ENCODE results near the gene CDADC1.
"Not testable (repeated sequence)": the region's sequence is repeated elsewhere in the genome, so short reads cannot be mapped to it uniquely, and the experiment has no call there.

CDADC1 gene

GRCh38 chr13:49319551-49319950 is 71.8 kb downstream of the CDADC1 start:
- Histone ChIP-seq H3K9me3 (ENCODE audit: control insufficient read depth in 1 of 2, low read length in 2 of 2) (no peaks in the 10 kb centered on the region), H3K27ac (ENCODE audit: low read length) (no peak overlapping the region), H3K36me3 (ENCODE audit: control insufficient read depth in 1 of 2, insufficient read depth in 2 of 2, low read length in 2 of 2) (peaks cover 0 to 10% of the 10 kb centered on the region in 2 donors), H3K27me3 (ENCODE audit: low read depth, low read length) (no peaks in the 10 kb centered on the region), H3K4me3 (ENCODE audit: low read depth in 1 of 2, low read length in 2 of 2) (no peak overlapping the region), H3K4me1 (ENCODE audit: control insufficient read depth in 1 of 2, insufficient read depth in 2 of 2, low read length in 2 of 2) (peaks cover 3 to 11% of the 10 kb centered on the region in 2 donors)

GRCh38 chr13:49319951-49320350 is 72.2 kb downstream of the CDADC1 start:
- H3K36me3 ChIP-seq (ENCODE audit: control insufficient read depth in 1 of 2, insufficient read depth in 2 of 2, low read length in 2 of 2), result peaks cover 0 to 10% of the 10 kb centered on the region in 2 donors
- H3K27ac ChIP-seq (ENCODE audit: low read length), result no peak overlapping the region
- peaks cover 0 to 9% of the 10 kb centered on the region in 2 donors for H3K4me1 ChIP-seq (ENCODE audit: control insufficient read depth in 1 of 2, insufficient read depth in 2 of 2, low read length in 2 of 2)
- no peak overlapping the region for H3K4me3 ChIP-seq (ENCODE audit: low read depth in 1 of 2, low read length in 2 of 2)
- H3K9me3 ChIP-seq (ENCODE audit: control insufficient read depth in 1 of 2, low read length in 2 of 2), result no peaks in the 10 kb centered on the region
- H3K27me3 ChIP-seq (ENCODE audit: low read depth, low read length), result no peaks in the 10 kb centered on the region

- H3K4me1 ChIP-seq (ENCODE audit: control insufficient read depth in 1 of 2, insufficient read depth in 2 of 2, low read length in 2 of 2), result peaks cover 0 to 9% of the 10 kb centered on the region in 2 donors
- no peaks in the 10 kb centered on the region for H3K27me3 ChIP-seq (ENCODE audit: low read depth, low read length)
- no peak overlapping the region for H3K4me3 ChIP-seq (ENCODE audit: low read depth in 1 of 2, low read length in 2 of 2)
- H3K27ac ChIP-seq (ENCODE audit: low read length), result no peak overlapping the region
- peaks cover 2 to 13% of the 10 kb centered on the region in 2 donors for H3K36me3 ChIP-seq (ENCODE audit: control insufficient read depth in 1 of 2, insufficient read depth in 2 of 2, low read length in 2 of 2)
- no peaks in the 10 kb centered on the region for H3K9me3 ChIP-seq (ENCODE audit: control insufficient read depth in 1 of 2, low read length in 2 of 2)
Observed at GRCh38 chr13:49320975-49321374, 73.2 kb downstream of the CDADC1 start.

GRCh38 chr13:49322702-49323101 is 75.0 kb downstream of the CDADC1 start:
- Histone ChIP-seq H3K4me3 (ENCODE audit: low read depth in 1 of 2, low read length in 2 of 2) (no peak overlapping the region), H3K4me1 (ENCODE audit: control insufficient read depth in 1 of 2, insufficient read depth in 2 of 2, low read length in 2 of 2) (peaks cover 0 to 12% of the 10 kb centered on the region in 2 donors), H3K27me3 (ENCODE audit: low read depth, low read length) (no peaks in the 10 kb centered on the region), H3K9me3 (ENCODE audit: control insufficient read depth in 1 of 2, low read length in 2 of 2) (no peaks in the 10 kb centered on the region), H3K36me3 (ENCODE audit: control insufficient read depth in 1 of 2, insufficient read depth in 2 of 2, low read length in 2 of 2) (peaks cover 4 to 16% of the 10 kb centered on the region in 2 donors), H3K27ac (ENCODE audit: low read length) (no peak overlapping the region)

GRCh38 chr13:49323344-49323743 is 75.6 kb downstream of the CDADC1 start:
- peaks cover 0 to 12% of the 10 kb centered on the region in 2 donors for H3K4me1 ChIP-seq (ENCODE audit: control insufficient read depth in 1 of 2, insufficient read depth in 2 of 2, low read length in 2 of 2)
- H3K27me3 ChIP-seq (ENCODE audit: low read depth, low read length), result no peaks in the 10 kb centered on the region
- H3K27ac ChIP-seq (ENCODE audit: low read length), result no peak overlapping the region
- H3K9me3 ChIP-seq (ENCODE audit: control insufficient read depth in 1 of 2, low read length in 2 of 2), result no peaks in the 10 kb centered on the region
- H3K4me3 ChIP-seq (ENCODE audit: low read depth in 1 of 2, low read length in 2 of 2), result no peak overlapping the region
- H3K36me3 ChIP-seq (ENCODE audit: control insufficient read depth in 1 of 2, insufficient read depth in 2 of 2, low read length in 2 of 2), result peaks cover 4 to 16% of the 10 kb centered on the region in 2 donors

GRCh38 chr13:49326222-49326917 is 78.6 kb downstream of the CDADC1 start:
- Histone ChIP-seq H3K9me3 (ENCODE audit: control insufficient read depth in 1 of 2, low read length in 2 of 2) (no peaks in the 10 kb centered on the region), H3K36me3 (ENCODE audit: control insufficient read depth in 1 of 2, insufficient read depth in 2 of 2, low read length in 2 of 2) (peaks cover 4 to 16% of the 10 kb centered on the region in 2 donors), H3K27ac (ENCODE audit: low read length) (no peak overlapping the region), H3K27me3 (ENCODE audit: low read depth, low read length) (no peaks in the 10 kb centered on the region), H3K4me1 (ENCODE audit: control insufficient read depth in 1 of 2, insufficient read depth in 2 of 2, low read length in 2 of 2) (peaks cover 0 to 3% of the 10 kb centered on the region in 2 donors), H3K4me3 (ENCODE audit: low read depth in 1 of 2, low read length in 2 of 2) (no peak overlapping the region)

GRCh38 chr13:49327145-49327544 is 79.4 kb downstream of the CDADC1 start:
- H3K36me3 ChIP-seq (ENCODE audit: control insufficient read depth in 1 of 2, insufficient read depth in 2 of 2, low read length in 2 of 2), result peaks cover 4 to 16% of the 10 kb centered on the region in 2 donors
- not testable (repeated sequence) for H3K27me3 ChIP-seq (ENCODE audit: low read depth, low read length); H3K4me1 ChIP-seq (ENCODE audit: control insufficient read depth in 1 of 2, insufficient read depth in 2 of 2, low read length in 2 of 2); H3K9me3 ChIP-seq (ENCODE audit: control insufficient read depth in 1 of 2, low read length in 2 of 2); H3K27ac ChIP-seq (ENCODE audit: low read length); H3K4me3 ChIP-seq (ENCODE audit: low read depth in 1 of 2, low read length in 2 of 2)

- Histone ChIP-seq H3K27me3 (ENCODE audit: low read depth, low read length) (no peaks in the 10 kb centered on the region), H3K4me3 (ENCODE audit: low read depth in 1 of 2, low read length in 2 of 2) (no peak overlapping the region), H3K9me3 (ENCODE audit: control insufficient read depth in 1 of 2, low read length in 2 of 2) (no peaks in the 10 kb centered on the region), H3K4me1 (ENCODE audit: control insufficient read depth in 1 of 2, insufficient read depth in 2 of 2, low read length in 2 of 2) (peaks cover 0 to 3% of the 10 kb centered on the region in 2 donors), H3K27ac (ENCODE audit: low read length) (no peak overlapping the region), H3K36me3 (ENCODE audit: control insufficient read depth in 1 of 2, insufficient read depth in 2 of 2, low read length in 2 of 2) (peaks cover 4 to 6% of the 10 kb centered on the region in 2 donors)
Observed at GRCh38 chr13:49329831-49330545, 82.3 kb downstream of the CDADC1 start.

- peaks cover 4 to 6% of the 10 kb centered on the region in 2 donors for H3K36me3 ChIP-seq (ENCODE audit: control insufficient read depth in 1 of 2, insufficient read depth in 2 of 2, low read length in 2 of 2)
- peaks cover 0 to 3% of the 10 kb centered on the region in 2 donors for H3K4me1 ChIP-seq (ENCODE audit: control insufficient read depth in 1 of 2, insufficient read depth in 2 of 2, low read length in 2 of 2)
- H3K9me3 ChIP-seq (ENCODE audit: control insufficient read depth in 1 of 2, low read length in 2 of 2), result no peaks in the 10 kb centered on the region
- no peak overlapping the region for H3K4me3 ChIP-seq (ENCODE audit: low read depth in 1 of 2, low read length in 2 of 2)
- no peak overlapping the region for H3K27ac ChIP-seq (ENCODE audit: low read length)
- H3K27me3 ChIP-seq (ENCODE audit: low read depth, low read length), result no peaks in the 10 kb centered on the region
Observed at GRCh38 chr13:49330546-49330864, 82.8 kb downstream of the CDADC1 start.

GRCh38 chr13:49336655-49337054 is 88.9 kb downstream of the CDADC1 start:
- Histone ChIP-seq H3K4me3 (ENCODE audit: low read depth in 1 of 2, low read length in 2 of 2) (no peak overlapping the region), H3K27me3 (ENCODE audit: low read depth, low read length) (no peaks in the 10 kb centered on the region), H3K4me1 (ENCODE audit: control insufficient read depth in 1 of 2, insufficient read depth in 2 of 2, low read length in 2 of 2) (no peaks in the 10 kb centered on the region), H3K27ac (ENCODE audit: low read length) (no peak overlapping the region), H3K9me3 (ENCODE audit: control insufficient read depth in 1 of 2, low read length in 2 of 2) (no peaks in the 10 kb centered on the region), H3K36me3 (ENCODE audit: control insufficient read depth in 1 of 2, insufficient read depth in 2 of 2, low read length in 2 of 2) (peaks cover 4 to 9% of the 10 kb centered on the region in 2 donors)

GRCh38 chr13:49340161-49340560 is 92.4 kb downstream of the CDADC1 start:
- H3K4me3 ChIP-seq (ENCODE audit: low read depth in 1 of 2, low read length in 2 of 2), result no peak overlapping the region
- H3K4me1 ChIP-seq (ENCODE audit: control insufficient read depth in 1 of 2, insufficient read depth in 2 of 2, low read length in 2 of 2), result no peaks in the 10 kb centered on the region
- H3K9me3 ChIP-seq (ENCODE audit: control insufficient read depth in 1 of 2, low read length in 2 of 2), result no peaks in the 10 kb centered on the region
- no peaks in the 10 kb centered on the region for H3K27me3 ChIP-seq (ENCODE audit: low read depth, low read length)
- peaks cover 4 to 9% of the 10 kb centered on the region in 2 donors for H3K36me3 ChIP-seq (ENCODE audit: control insufficient read depth in 1 of 2, insufficient read depth in 2 of 2, low read length in 2 of 2)
- H3K27ac ChIP-seq (ENCODE audit: low read length), result no peak overlapping the region

Measured in muscle layer of duodenum (tissue), 2 donors.